Liver (tissue), 3 donors: ENCODE data around the gene SLC44A1.

ENCODE experiments used
- CTCF ChIP-seq: fragments of 150-350 bp; IDR thresholded peaks from 2 replicates; pipeline ENCODE4 v1.5.1; 2017; ENCODE audit warnings: improper control_type of control experiment, low read depth, low read length; ENCODE audit not compliant: missing input control
- FOXA1 ChIP-seq: IDR thresholded peaks from 2 replicates; pipeline ENCODE4 v1.6.1; 2016; ENCODE audit warnings: antibody characterized with exemption
- JUND ChIP-seq, 2 donors: IDR thresholded peaks; 2 replicates each; pipeline ENCODE4 v1.6.1; 2016; ENCODE audit warnings: antibody characterized with exemption in 2 of 2
- RAD21 ChIP-seq, 2 donors: IDR thresholded peaks; 2 replicates each; pipeline ENCODE4 v1.6.1; 2016; ENCODE audit warnings: antibody characterized with exemption in 2 of 2, mild to moderate bottlenecking in 2 of 2
- REST ChIP-seq: IDR thresholded peaks from 2 replicates; pipeline ENCODE4 v1.6.1; 2016; ENCODE audit warnings: antibody characterized with exemption, mild to moderate bottlenecking
- ZBTB33 ChIP-seq: IDR thresholded peaks from 2 replicates; pipeline ENCODE4 v1.6.1; 2016; ENCODE audit warnings: antibody characterized with exemption
- donor health status: healthy.
- donor health status: healthy.

GRCh38 chr9:105195259-105195658 is 49.2 kb upstream of the SLC44A1 start:
- TF ChIP-seq CTCF = no peak
- no peak for TF ChIP-seq REST
- no peak for TF ChIP-seq RAD21 (IDR thresholded peaks at IDR 0.05)
- no peak for TF ChIP-seq JUND (IDR thresholded peaks at IDR 0.05)
- TF ChIP-seq FOXA1 = no peak
- no peak for TF ChIP-seq ZBTB33
